ENCODE measurements around the gene AGBL5. TPM values are rescaled to one million over a fixed set of nuclear protein-coding genes. Genes with fewer than 3 reads are reported as not detected.

The AGBL5 gene
- total and polyA plus RNA-seq, 2 of the 13 experiments (the other 11 are each of a cell fraction or from before 2014, with no cell fraction given) = 55.9 to 73.3 TPM

DNA sequence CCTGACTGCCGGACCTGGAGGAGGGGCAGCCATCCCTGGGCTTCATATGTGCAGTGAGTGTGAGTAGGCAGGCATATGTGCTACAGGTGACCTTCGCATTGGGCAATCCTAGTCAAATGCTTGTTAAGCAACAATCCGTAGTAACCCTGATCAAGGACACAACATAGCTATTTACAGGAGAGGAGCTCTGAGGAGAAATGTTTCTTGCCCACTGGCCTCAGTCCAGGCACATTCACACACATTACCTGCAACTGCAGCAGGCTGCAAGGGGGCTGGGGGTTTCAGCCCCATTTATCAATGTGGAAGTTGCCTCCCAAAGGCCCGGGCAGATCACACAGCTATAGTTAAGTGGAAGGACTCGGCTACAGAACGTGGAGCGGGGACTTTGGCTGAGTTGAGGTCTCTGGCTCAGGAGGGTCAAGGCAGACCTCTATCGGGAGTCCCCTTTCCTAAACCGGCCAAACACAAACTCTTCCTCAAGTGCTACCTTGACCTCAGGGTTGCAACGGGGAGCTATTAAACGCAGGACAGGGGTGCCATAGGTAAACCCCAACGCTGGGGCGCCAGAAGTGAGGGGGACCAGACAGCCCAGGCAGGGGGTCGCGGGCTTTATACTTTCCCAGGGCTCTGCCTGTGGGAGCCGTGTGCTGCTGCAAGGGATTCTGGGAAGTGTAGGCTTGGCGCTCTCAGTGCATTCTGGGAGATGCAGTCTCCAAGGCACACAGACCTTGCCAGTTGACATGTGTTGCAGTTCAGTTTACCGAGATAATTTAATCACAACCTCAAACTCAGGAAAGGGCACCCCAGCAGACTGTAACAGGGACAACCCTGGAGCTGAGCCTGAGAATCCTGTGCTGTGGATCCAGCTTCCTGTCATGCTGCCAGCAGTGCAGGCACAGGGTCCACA, 44.5 kb downstream of the AGBL5 start (continued):
- TF ChIP-seq, protein P1, sequence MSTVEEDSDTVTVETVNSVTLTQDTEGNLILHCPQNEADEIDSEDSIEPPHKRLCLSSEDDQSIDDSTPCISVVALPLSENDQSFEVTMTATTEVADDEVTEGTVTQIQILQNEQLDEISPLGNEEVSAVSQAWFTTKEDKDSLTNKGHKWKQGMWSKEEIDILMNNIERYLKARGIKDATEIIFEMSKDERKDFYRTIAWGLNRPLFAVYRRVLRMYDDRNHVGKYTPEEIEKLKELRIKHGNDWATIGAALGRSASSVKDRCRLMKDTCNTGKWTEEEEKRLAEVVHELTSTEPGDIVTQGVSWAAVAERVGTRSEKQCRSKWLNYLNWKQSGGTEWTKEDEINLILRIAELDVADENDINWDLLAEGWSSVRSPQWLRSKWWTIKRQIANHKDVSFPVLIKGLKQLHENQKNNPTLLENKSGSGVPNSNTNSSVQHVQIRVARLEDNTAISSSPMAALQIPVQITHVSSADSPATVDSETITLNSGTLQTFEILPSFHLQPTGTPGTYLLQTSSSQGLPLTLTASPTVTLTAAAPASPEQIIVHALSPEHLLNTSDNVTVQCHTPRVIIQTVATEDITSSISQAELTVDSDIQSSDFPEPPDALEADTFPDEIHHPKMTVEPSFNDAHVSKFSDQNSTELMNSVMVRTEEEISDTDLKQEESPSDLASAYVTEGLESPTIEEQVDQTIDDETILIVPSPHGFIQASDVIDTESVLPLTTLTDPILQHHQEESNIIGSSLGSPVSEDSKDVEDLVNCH (CRISPR knock-in tag; IDR thresholded peaks at IDR 0.05) = no peak
- TF ChIP-seq ZNF337 (CRISPR knock-in tag; IDR thresholded peaks at IDR 0.05; ENCODE audit: borderline replicate concordance, low read depth) (peak; percentile 92; the same call in 1 of the 2 replicates), RORA (CRISPR knock-in tag; IDR thresholded peaks at IDR 0.05) (0 out of 2 replicates have a peak, but pooled peaks have one; percentile 69), SRSF4 (IDR thresholded peaks at IDR 0.05; ENCODE audit: low read depth, low read length, poor library complexity, severe bottlenecking) (no peak), GTF3A (CRISPR knock-in tag; conservative IDR thresholded peaks at IDR 0.05) (no peak), HOXA7 (CRISPR knock-in tag; IDR thresholded peaks at IDR 0.05) (no peak), ZNF205 (CRISPR knock-in tag; IDR thresholded peaks at IDR 0.05) (peak; percentile 86), ZFP1 (CRISPR knock-in tag; IDR thresholded peaks at IDR 0.05) (peak; percentile 92; the same call in 1 of the 2 replicates), ZNF773 (CRISPR knock-in tag; IDR thresholded peaks at IDR 0.05; ENCODE audit: borderline replicate concordance) (no peak), ZNF207 (IDR thresholded peaks at IDR 0.05; ENCODE audit: borderline replicate concordance) (no peak), ZNF17 (CRISPR knock-in tag; IDR thresholded peaks at IDR 0.05) (no peak), TBX2 (CRISPR knock-in tag; IDR thresholded peaks at IDR 0.05; ENCODE audit: borderline replicate concordance) (peak; percentile 92), FOXM1 (CRISPR knock-in tag; IDR thresholded peaks at IDR 0.05) (peak; percentile 56; the same call in 1 of the 2 replicates), ZNF672 (CRISPR knock-in tag; IDR thresholded peaks at IDR 0.05) (no peak)
- TF ChIP-seq, protein P2, sequence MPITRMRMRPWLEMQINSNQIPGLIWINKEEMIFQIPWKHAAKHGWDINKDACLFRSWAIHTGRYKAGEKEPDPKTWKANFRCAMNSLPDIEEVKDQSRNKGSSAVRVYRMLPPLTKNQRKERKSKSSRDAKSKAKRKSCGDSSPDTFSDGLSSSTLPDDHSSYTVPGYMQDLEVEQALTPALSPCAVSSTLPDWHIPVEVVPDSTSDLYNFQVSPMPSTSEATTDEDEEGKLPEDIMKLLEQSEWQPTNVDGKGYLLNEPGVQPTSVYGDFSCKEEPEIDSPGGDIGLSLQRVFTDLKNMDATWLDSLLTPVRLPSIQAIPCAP (CRISPR knock-in tag; IDR thresholded peaks at IDR 0.05; ENCODE audit: low read depth) = no peak
- TF ChIP-seq, protein P3, sequence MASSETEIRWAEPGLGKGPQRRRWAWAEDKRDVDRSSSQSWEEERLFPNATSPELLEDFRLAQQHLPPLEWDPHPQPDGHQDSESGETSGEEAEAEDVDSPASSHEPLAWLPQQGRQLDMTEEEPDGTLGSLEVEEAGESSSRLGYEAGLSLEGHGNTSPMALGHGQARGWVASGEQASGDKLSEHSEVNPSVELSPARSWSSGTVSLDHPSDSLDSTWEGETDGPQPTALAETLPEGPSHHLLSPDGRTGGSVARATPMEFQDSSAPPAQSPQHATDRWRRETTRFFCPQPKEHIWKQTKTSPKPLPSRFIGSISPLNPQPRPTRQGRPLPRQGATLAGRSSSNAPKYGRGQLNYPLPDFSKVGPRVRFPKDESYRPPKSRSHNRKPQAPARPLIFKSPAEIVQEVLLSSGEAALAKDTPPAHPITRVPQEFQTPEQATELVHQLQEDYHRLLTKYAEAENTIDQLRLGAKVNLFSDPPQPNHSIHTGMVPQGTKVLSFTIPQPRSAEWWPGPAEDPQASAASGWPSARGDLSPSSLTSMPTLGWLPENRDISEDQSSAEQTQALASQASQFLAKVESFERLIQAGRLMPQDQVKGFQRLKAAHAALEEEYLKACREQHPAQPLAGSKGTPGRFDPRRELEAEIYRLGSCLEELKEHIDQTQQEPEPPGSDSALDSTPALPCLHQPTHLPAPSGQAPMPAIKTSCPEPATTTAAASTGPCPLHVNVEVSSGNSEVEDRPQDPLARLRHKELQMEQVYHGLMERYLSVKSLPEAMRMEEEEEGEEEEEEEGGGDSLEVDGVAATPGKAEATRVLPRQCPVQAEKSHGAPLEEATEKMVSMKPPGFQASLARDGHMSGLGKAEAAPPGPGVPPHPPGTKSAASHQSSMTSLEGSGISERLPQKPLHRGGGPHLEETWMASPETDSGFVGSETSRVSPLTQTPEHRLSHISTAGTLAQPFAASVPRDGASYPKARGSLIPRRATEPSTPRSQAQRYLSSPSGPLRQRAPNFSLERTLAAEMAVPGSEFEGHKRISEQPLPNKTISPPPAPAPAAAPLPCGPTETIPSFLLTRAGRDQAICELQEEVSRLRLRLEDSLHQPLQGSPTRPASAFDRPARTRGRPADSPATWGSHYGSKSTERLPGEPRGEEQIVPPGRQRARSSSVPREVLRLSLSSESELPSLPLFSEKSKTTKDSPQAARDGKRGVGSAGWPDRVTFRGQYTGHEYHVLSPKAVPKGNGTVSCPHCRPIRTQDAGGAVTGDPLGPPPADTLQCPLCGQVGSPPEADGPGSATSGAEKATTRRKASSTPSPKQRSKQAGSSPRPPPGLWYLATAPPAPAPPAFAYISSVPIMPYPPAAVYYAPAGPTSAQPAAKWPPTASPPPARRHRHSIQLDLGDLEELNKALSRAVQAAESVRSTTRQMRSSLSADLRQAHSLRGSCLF (CRISPR knock-in tag; IDR thresholded peaks at IDR 0.05; ENCODE audit: borderline replicate concordance) = no peak
- TF ChIP-seq, protein P4, sequence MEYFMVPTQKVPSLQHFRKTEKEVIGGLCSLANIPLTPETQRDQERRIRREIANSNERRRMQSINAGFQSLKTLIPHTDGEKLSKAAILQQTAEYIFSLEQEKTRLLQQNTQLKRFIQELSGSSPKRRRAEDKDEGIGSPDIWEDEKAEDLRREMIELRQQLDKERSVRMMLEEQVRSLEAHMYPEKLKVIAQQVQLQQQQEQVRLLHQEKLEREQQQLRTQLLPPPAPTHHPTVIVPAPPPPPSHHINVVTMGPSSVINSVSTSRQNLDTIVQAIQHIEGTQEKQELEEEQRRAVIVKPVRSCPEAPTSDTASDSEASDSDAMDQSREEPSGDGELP (IDR thresholded peaks at IDR 0.05; ENCODE audit: borderline replicate concordance, low read depth) = peak; percentile 97

Measured in HepG2 (cell line).